OCI-LY1 (cell line): ENCODE results near the gene ANO4.

Source experiments
- H2AFZ ChIP-seq: fragments of 200-600 bp; sonication (generic), shearing (Covaris generic); 2 replicates; pipeline ENCODE4 v1.6.0; 2014; ENCODE audit warnings: antibody characterized with exemption, mild to moderate bottlenecking, low read length
- H3F3A ChIP-seq: fragments of 200-600 bp; sonication (generic), shearing (Covaris generic); 2 replicates; pipeline ENCODE4 v1.6.0; 2014; ENCODE audit warnings: mild to moderate bottlenecking, antibody characterized with exemption, low read length, moderate library complexity; ENCODE audit not compliant: insufficient read depth
- H3K27ac ChIP-seq: fragments of 200-600 bp; sonication (generic); 2 replicates; pipeline ENCODE4 v1.5.1; 2014; ENCODE audit warnings: low read length, mixed run types, mild to moderate bottlenecking, low read depth; ENCODE audit not compliant: poor library complexity, severe bottlenecking
- H3K27me3 ChIP-seq: fragments of 200-600 bp; sonication (generic); 2 replicates; pipeline ENCODE4 v1.6.0; 2014; ENCODE audit warnings: antibody characterized with exemption, mild to moderate bottlenecking, low read length, moderate library complexity; ENCODE audit not compliant: insufficient read depth
- H3K36me3 ChIP-seq: fragments of 200-600 bp; sonication (generic); 2 replicates; pipeline ENCODE4 v1.6.1; 2014; ENCODE audit warnings: mild to moderate bottlenecking, antibody characterized with exemption, low read length, moderate library complexity, mixed read lengths; ENCODE audit not compliant: insufficient read depth
- H3K4me1 ChIP-seq: fragments of 200-600 bp; sonication (generic); 2 replicates; pipeline ENCODE4 v1.5.1; 2014; ENCODE audit warnings: mild to moderate bottlenecking, low read length, moderate library complexity; ENCODE audit not compliant: insufficient read depth, severe bottlenecking
- H3K4me2 ChIP-seq: fragments of 200-600 bp; sonication (generic), shearing (Covaris generic); 2 replicates; pipeline ENCODE4 v1.6.1; 2014; ENCODE audit warnings: low read length
- H3K4me3 ChIP-seq: fragments of 200-600 bp; sonication (generic); 2 replicates; pipeline ENCODE4 v1.5.1; 2014; ENCODE audit warnings: low read length, low read depth, mild to moderate bottlenecking, mixed read lengths; ENCODE audit not compliant: poor library complexity, severe bottlenecking
- H3K79me2 ChIP-seq: fragments of 200-600 bp; shearing (Covaris generic); 2 replicates; pipeline ENCODE4 v1.6.1; 2016; ENCODE audit warnings: mixed run types, low read length, mixed read lengths; ENCODE audit not compliant: insufficient read depth
- H3K9ac ChIP-seq: fragments of 200-600 bp; sonication (generic), shearing (Covaris generic); 2 replicates; pipeline ENCODE4 v1.6.1; 2014; ENCODE audit warnings: mild to moderate bottlenecking, low read length, mixed read lengths
- H3K9me2 ChIP-seq: fragments of 200-600 bp; sonication (generic), shearing (Covaris generic); 2 replicates; pipeline ENCODE4 v1.6.1; 2014; ENCODE audit warnings: low read depth, mild to moderate bottlenecking, low read length, mixed read lengths
- H3K9me3 ChIP-seq: fragments of 200-600 bp; shearing (Covaris generic); 2 replicates; pipeline ENCODE4 v1.6.1; 2014; ENCODE audit warnings: low read length, mixed read lengths
- H4K20me1 ChIP-seq: fragments of 200-600 bp; sonication (generic), shearing (Covaris generic); 2 replicates; pipeline ENCODE4 v1.6.0; 2016; ENCODE audit warnings: mild to moderate bottlenecking, low read length; ENCODE audit not compliant: insufficient read depth
- EZH2 ChIP-seq: fragments of 200-600 bp; sonication (generic), shearing (Covaris generic); IDR thresholded peaks from 2 replicates; pipeline ENCODE4 v1.8.0; 2017; ENCODE audit warnings: borderline replicate concordance, mixed run types, mild to moderate bottlenecking, antibody characterized with exemption, low read length, moderate library complexity, mixed read lengths
- TF ChIP-seq, protein P1 (sequence below): fragments of 200-600 bp; sonication (generic), shearing (Covaris generic); IDR thresholded peaks from 2 replicates; pipeline ENCODE4 v1.5.1; 2017; ENCODE audit warnings: mild to moderate bottlenecking, antibody characterized with exemption, low read length, moderate library complexity, mixed read lengths

ANO4 gene

DNA sequence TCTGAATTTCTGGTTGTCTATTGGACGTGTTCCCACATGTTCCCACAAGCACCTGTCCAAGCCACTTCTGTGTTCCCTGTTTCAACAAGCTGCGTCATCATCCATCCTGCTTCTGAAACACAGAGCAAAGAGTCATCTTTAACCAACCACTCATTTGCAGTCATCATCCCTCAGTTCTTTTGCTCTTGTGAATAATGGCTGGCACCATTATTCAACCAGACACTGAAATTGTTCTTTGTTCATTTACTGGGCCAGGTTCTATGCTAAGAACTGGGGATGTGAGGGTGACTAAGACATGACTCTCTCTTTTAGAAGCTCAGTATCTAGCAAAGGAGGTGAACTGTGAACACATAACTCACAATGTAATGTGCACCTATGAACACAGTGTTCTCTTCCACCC is 40.7 kb upstream of the ANO4 start:
- Histone ChIP-seq H3K4me3 (no peak overlapping the region), H3K9me2 (no peaks in the 10 kb centered on the region), H3F3A (no peaks in the 10 kb centered on the region), H3K36me3 (no peaks in the 10 kb centered on the region), H3K4me1 (no peaks in the 10 kb centered on the region), H4K20me1 (no peaks in the 10 kb centered on the region), H2AFZ (no peak overlapping the region), H3K27me3 (no peaks in the 10 kb centered on the region), H3K79me2 (no peaks in the 10 kb centered on the region), H3K9ac (no peak overlapping the region), H3K27ac (no peak overlapping the region), H3K9me3 (no peaks in the 10 kb centered on the region), H3K4me2 (no peak overlapping the region)
- TF ChIP-seq EZH2, result no peak
- TF ChIP-seq, protein P1, sequence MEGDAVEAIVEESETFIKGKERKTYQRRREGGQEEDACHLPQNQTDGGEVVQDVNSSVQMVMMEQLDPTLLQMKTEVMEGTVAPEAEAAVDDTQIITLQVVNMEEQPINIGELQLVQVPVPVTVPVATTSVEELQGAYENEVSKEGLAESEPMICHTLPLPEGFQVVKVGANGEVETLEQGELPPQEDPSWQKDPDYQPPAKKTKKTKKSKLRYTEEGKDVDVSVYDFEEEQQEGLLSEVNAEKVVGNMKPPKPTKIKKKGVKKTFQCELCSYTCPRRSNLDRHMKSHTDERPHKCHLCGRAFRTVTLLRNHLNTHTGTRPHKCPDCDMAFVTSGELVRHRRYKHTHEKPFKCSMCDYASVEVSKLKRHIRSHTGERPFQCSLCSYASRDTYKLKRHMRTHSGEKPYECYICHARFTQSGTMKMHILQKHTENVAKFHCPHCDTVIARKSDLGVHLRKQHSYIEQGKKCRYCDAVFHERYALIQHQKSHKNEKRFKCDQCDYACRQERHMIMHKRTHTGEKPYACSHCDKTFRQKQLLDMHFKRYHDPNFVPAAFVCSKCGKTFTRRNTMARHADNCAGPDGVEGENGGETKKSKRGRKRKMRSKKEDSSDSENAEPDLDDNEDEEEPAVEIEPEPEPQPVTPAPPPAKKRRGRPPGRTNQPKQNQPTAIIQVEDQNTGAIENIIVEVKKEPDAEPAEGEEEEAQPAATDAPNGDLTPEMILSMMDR, result no peak

DNA sequence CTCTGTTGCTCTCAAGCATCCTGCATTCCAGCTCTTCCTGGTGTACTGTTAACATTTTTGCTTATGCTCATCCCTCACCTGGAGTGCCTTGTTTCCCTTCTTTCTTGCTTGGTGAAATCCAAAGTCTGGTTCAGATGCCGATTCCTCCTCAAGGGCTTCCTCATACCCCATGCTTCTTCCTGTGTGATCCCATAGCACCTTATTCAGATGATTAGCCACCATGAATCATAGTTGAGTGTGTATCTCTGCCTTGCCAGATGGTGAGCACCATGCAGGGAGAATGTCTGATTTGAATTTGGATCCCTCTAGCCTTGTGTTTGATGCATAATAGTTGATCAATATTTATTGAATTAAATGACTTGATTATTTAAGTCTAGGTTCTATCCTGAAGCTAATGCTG is 39.4 kb upstream of the ANO4 start:
- Histone ChIP-seq H3K27me3 (no peaks in the 10 kb centered on the region), H3K4me3 (no peak overlapping the region), H2AFZ (no peak overlapping the region), H3K9me3 (no peaks in the 10 kb centered on the region), H3K27ac (no peak overlapping the region), H3K4me2 (no peak overlapping the region), H3K9me2 (no peaks in the 10 kb centered on the region), H4K20me1 (no peaks in the 10 kb centered on the region), H3K9ac (no peak overlapping the region), H3K79me2 (no peaks in the 10 kb centered on the region), H3F3A (no peaks in the 10 kb centered on the region), H3K36me3 (no peaks in the 10 kb centered on the region), H3K4me1 (no peaks in the 10 kb centered on the region)
- TF ChIP-seq, protein P1, result no peak
- TF ChIP-seq EZH2, result no peak

DNA sequence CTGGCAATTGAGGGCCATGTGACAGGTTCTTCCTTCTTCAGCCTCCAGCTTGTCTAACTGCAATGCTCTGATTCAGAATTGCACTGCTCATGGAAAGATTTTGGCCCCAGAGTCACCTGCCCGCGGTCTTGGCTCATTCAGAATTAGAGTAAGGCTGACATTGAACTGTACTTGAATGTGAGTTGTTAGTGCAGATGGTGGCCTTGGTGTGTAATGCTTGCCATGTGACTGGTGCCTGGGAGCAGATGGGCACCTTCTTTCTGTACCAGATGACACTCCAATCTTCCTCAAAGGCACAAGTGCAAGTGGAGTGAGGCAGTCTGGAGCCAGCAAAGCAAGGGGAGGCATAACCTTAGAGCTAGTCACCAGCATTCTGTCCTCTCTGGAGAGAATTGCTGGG is 36.5 kb upstream of the ANO4 start:
- Histone ChIP-seq H3K27ac (no peak overlapping the region), H3K9me2 (no peaks in the 10 kb centered on the region), H3F3A (no peaks in the 10 kb centered on the region), H3K9me3 (no peaks in the 10 kb centered on the region), H3K79me2 (no peaks in the 10 kb centered on the region), H3K9ac (no peak overlapping the region), H3K27me3 (no peaks in the 10 kb centered on the region), H3K4me2 (no peak overlapping the region), H3K4me3 (no peak overlapping the region), H4K20me1 (no peaks in the 10 kb centered on the region), H3K36me3 (no peaks in the 10 kb centered on the region), H3K4me1 (no peaks in the 10 kb centered on the region), H2AFZ (no peak overlapping the region)
- no peak for TF ChIP-seq EZH2
- TF ChIP-seq, protein P1, result no peak
